ENCODE data around the gene SCN9A.

- TF ChIP-seq MAFK (IDR thresholded peaks at IDR 0.05; ENCODE audit: low read depth, low read length) (no peak), RAD21 (IDR thresholded peaks at IDR 0.05; ENCODE audit: low read length) (no peak), POLR2A (IDR thresholded peaks at IDR 0.05; ENCODE audit: low read depth, low read length) (no peak), RCOR1 (IDR thresholded peaks at IDR 0.05; ENCODE audit: insufficient replicate concordance, low read length) (no peak), CTCF (conservative IDR thresholded peaks at IDR 0.05; ENCODE audit: low read depth, low read length) (no peak), SMC3 (IDR thresholded peaks at IDR 0.05; ENCODE audit: low read depth, low read length) (no peak), CEBPB (IDR thresholded peaks at IDR 0.05; ENCODE audit: low read depth, low read length) (no peak)
These were observed 106.4 kb downstream of the SCN9A start for GRCh38 chr2:166269322-166269721.
